Tibial nerve (tissue), 3 donors: ENCODE measurements around the gene TRAF3IP3.

Experiments used
- POLR2A ChIP-seq, 2 donors: fragments of 450-650 bp; IDR thresholded peaks; one replicate each; pipeline ENCODE4 v1.6.1; 2017; ENCODE audit warnings: antibody characterized with exemption in 2 of 2, mild to moderate bottlenecking in 2 of 2, moderate library complexity in 2 of 2
- TF ChIP-seq, protein P1 (sequence below), 5 experiments: fragments of 200-600 bp in 3 of 5; fragments of 450-650 bp in 2 of 5; sonication (generic) in 3 of 5; IDR thresholded peaks; one replicate each; pipeline ENCODE4 v1.5.1; 2016 to 2019; ENCODE audit warnings: antibody characterized with exemption in 5 of 5, mild to moderate bottlenecking in 3 of 5, moderate library complexity in 2 of 5

- TF ChIP-seq, protein P1, sequence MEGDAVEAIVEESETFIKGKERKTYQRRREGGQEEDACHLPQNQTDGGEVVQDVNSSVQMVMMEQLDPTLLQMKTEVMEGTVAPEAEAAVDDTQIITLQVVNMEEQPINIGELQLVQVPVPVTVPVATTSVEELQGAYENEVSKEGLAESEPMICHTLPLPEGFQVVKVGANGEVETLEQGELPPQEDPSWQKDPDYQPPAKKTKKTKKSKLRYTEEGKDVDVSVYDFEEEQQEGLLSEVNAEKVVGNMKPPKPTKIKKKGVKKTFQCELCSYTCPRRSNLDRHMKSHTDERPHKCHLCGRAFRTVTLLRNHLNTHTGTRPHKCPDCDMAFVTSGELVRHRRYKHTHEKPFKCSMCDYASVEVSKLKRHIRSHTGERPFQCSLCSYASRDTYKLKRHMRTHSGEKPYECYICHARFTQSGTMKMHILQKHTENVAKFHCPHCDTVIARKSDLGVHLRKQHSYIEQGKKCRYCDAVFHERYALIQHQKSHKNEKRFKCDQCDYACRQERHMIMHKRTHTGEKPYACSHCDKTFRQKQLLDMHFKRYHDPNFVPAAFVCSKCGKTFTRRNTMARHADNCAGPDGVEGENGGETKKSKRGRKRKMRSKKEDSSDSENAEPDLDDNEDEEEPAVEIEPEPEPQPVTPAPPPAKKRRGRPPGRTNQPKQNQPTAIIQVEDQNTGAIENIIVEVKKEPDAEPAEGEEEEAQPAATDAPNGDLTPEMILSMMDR (IDR thresholded peaks at IDR 0.05), result no peak
- TF ChIP-seq POLR2A (IDR thresholded peaks at IDR 0.05), result no peak
Observed at GRCh38 chr1:209783386-209783785, 27.5 kb downstream of the TRAF3IP3 start.
